A549 (cell line): ENCODE data around the gene FAM237A.

Experiments
- BHLHE40 ChIP-seq: IDR thresholded peaks from 2 replicates; pipeline ENCODE4 v1.6.1; 2012; ENCODE audit warnings: low read depth, low read length, inconsistent platforms
- CHD2 ChIP-seq: fragments of 150-350 bp; IDR thresholded peaks from 2 replicates; pipeline ENCODE4 v1.6.1; 2014; ENCODE audit warnings: low read length; ENCODE audit not compliant: partially characterized antibody
- CTCF ChIP-seq: fragments of >200 bp; sonication (Bioruptor Twin); formaldehyde crosslinking; IDR thresholded peaks from 3 replicates; pipeline ENCODE4 v1.5.1; 2016
- EP300 ChIP-seq, 2 experiments: fragments of >200 bp; sonication (Bioruptor Twin); formaldehyde crosslinking; IDR thresholded peaks; 2 replicates in 1 of 2; 3 replicates in 1 of 2; pipeline ENCODE4 v1.6.1; 2016 to 2017
- HOXA7 ChIP-seq: fragments of 250-450 bp; sonication (Bioruptor Pico); IDR thresholded peaks from 2 replicates; pipeline ENCODE4 v1.5.0; 2020; ENCODE audit warnings: mild to moderate bottlenecking, moderate library complexity
- PBX3 ChIP-seq: IDR thresholded peaks from 2 replicates; pipeline ENCODE4 v1.6.1; 2012
- POLR2A ChIP-seq: IDR thresholded peaks from 2 replicates; pipeline ENCODE4 v1.6.1; 2012; ENCODE audit warnings: mild to moderate bottlenecking, low read length
- RFX5 ChIP-seq: fragments of 450-650 bp; IDR thresholded peaks from 2 replicates; pipeline ENCODE4 v1.7.1; 2014; ENCODE audit warnings: antibody characterized with exemption, mild to moderate bottlenecking, moderate library complexity

GRCh38 chr2:206619011-206619410 lies 23.3 kb upstream of the FAM237A start:
- TF ChIP-seq EP300 (IDR thresholded peaks at IDR 0.05): no peak
- no peak for TF ChIP-seq CTCF
- TF ChIP-seq CHD2: no peak
- no peak for TF ChIP-seq HOXA7 (CRISPR knock-in tag)
- no peak for TF ChIP-seq POLR2A
- no peak for TF ChIP-seq BHLHE40
- TF ChIP-seq PBX3: no peak
- TF ChIP-seq RFX5: no peak
